WTC11 (cell line): ENCODE results near the gene SHC2. TPM values are rescaled to one million over a fixed set of nuclear protein-coding genes. Genes with fewer than 3 reads are reported as not detected.

Experiments
- ATAC-seq: fragments of 200-7000 bp; cut with Tn5 transposase; 2 replicates; pipeline ENCODE4 v1.10.0; 2021; ENCODE audit warnings: mild to moderate bottlenecking, moderate library complexity
- CTCF ChIA-PET: fragments of 300-600 bp; sonication (Branson Sonifier 250); formaldehyde crosslinking; loops from one replicate; lab custom pipeline; 2021; ENCODE audit warnings: antibody characterized with exemption; lab: Charles Lee
- POLR2A ChIA-PET: fragments of 350-600 bp; sonication (Branson Sonifier 250); formaldehyde crosslinking; loops from one replicate; lab custom pipeline; 2021; ENCODE audit warnings: antibody characterized with exemption; lab: Charles Lee
- DNase-seq: peaks from one replicate; pipeline ENCODE4 v3.0.0; 2021; ENCODE audit warnings: low spot score
- H3K27ac Mint-ChIP-seq: 2 replicates; pipeline ENCODE4 v1.8.0; 2021; ENCODE audit warnings: mixed read lengths
- H3K27me3 Mint-ChIP-seq: 2 replicates; pipeline ENCODE4 v1.8.0; 2021; ENCODE audit warnings: low read depth, mild to moderate bottlenecking, moderate library complexity, mixed read lengths
- H3K36me3 Mint-ChIP-seq: 2 replicates; pipeline ENCODE4 v1.8.0; 2021; ENCODE audit warnings: mixed read lengths
- H3K4me1 Mint-ChIP-seq: 2 replicates; pipeline ENCODE4 v1.8.0; 2022; ENCODE audit warnings: mixed read lengths
- H3K4me3 Mint-ChIP-seq: 2 replicates; pipeline ENCODE4 v1.8.0; 2021; ENCODE audit warnings: mild to moderate bottlenecking, moderate library complexity, mixed read lengths
- H3K9me3 Mint-ChIP-seq: 2 replicates; pipeline ENCODE4 v1.8.0; 2021; ENCODE audit warnings: mixed read lengths
- GRHL2 ChIP-seq: fragments of 250-450 bp; sonication (Bioruptor Pico); IDR thresholded peaks from 2 replicates; pipeline ENCODE4 v1.8.0; 2022; ENCODE audit warnings: mild to moderate bottlenecking, moderate library complexity; ENCODE audit not compliant: insufficient replicate concordance, severe bottlenecking
- JUN ChIP-seq: sonication (generic); formaldehyde crosslinking; IDR thresholded peaks from 2 replicates; pipeline ENCODE4 v1.8.0; 2023; ENCODE audit warnings: mild to moderate bottlenecking, missing genetic modification reagents
- NR2C2 ChIP-seq: sonication (generic); formaldehyde crosslinking; IDR thresholded peaks from 2 replicates; pipeline ENCODE4 v1.8.0; 2022; ENCODE audit warnings: mild to moderate bottlenecking, missing genetic modification reagents
- RORB ChIP-seq: fragments of 250-450 bp; sonication (Bioruptor Pico); IDR thresholded peaks from 2 replicates; pipeline ENCODE4 v1.9.0; 2021; ENCODE audit warnings: mild to moderate bottlenecking
- SMAD3 ChIP-seq: sonication (generic); formaldehyde crosslinking; IDR thresholded peaks from 2 replicates; pipeline ENCODE4 v1.8.0; 2022; ENCODE audit warnings: missing genetic modification reagents, mild to moderate bottlenecking, borderline replicate concordance
- TEAD1 ChIP-seq: sonication (generic); formaldehyde crosslinking; IDR thresholded peaks from 2 replicates; pipeline ENCODE4 v1.8.0; 2022; ENCODE audit warnings: mild to moderate bottlenecking, missing genetic modification reagents
- TEAD4 ChIP-seq: sonication (generic); formaldehyde crosslinking; IDR thresholded peaks from 2 replicates; pipeline ENCODE4 v1.8.0; 2022; ENCODE audit warnings: mild to moderate bottlenecking, missing genetic modification reagents
- TP53 ChIP-seq: sonication (generic); formaldehyde crosslinking; IDR thresholded peaks from 2 replicates; pipeline ENCODE4 v1.8.1; 2023; ENCODE audit warnings: mild to moderate bottlenecking, missing genetic modification reagents
- ZBTB21 ChIP-seq: sonication (generic); formaldehyde crosslinking; IDR thresholded peaks from 2 replicates; pipeline ENCODE4 v1.8.1; 2023; ENCODE audit warnings: mild to moderate bottlenecking, missing genetic modification reagents, borderline replicate concordance
- ZNF232 ChIP-seq: sonication (generic); formaldehyde crosslinking; IDR thresholded peaks from 2 replicates; pipeline ENCODE4 v1.8.0; 2022; ENCODE audit warnings: mild to moderate bottlenecking, missing genetic modification reagents
- ZNF423 ChIP-seq: fragments of 250-450 bp; sonication (Bioruptor Pico); IDR thresholded peaks from 2 replicates; pipeline ENCODE4 v2.1.2; 2022; ENCODE audit warnings: mild to moderate bottlenecking, moderate library complexity
- ZNF671 ChIP-seq: fragments of 250-450 bp; sonication (Bioruptor Pico); IDR thresholded peaks from 2 replicates; pipeline ENCODE4 v1.8.0; 2021; ENCODE audit warnings: mild to moderate bottlenecking
- total RNA-seq: library from RNA; stranded (reverse); gene quantifications from 3 replicates; pipeline ENCODE4 v1.2.3, GENCODE V29; 2021
- TF ChIP-seq, protein P1 (sequence below): sonication (generic); formaldehyde crosslinking; IDR thresholded peaks from 2 replicates; pipeline ENCODE4 v1.8.0; 2022; ENCODE audit warnings: mild to moderate bottlenecking, missing genetic modification reagents
- TF ChIP-seq, protein P2 (sequence below): sonication (generic); formaldehyde crosslinking; IDR thresholded peaks from 2 replicates; pipeline ENCODE4 v1.8.1; 2023; ENCODE audit warnings: mild to moderate bottlenecking, missing genetic modification reagents, borderline replicate concordance
- TF ChIP-seq, protein P3 (sequence below): sonication (generic); formaldehyde crosslinking; IDR thresholded peaks from 2 replicates; pipeline ENCODE4 v1.8.1; 2022; ENCODE audit warnings: low read depth, mild to moderate bottlenecking, moderate library complexity, missing genetic modification reagents, borderline replicate concordance
- TF ChIP-seq, protein P4 (sequence below): fragments of 250-450 bp; sonication (Bioruptor Pico); IDR thresholded peaks from 2 replicates; pipeline ENCODE4 v1.8.0; 2021; ENCODE audit warnings: mild to moderate bottlenecking
- TF ChIP-seq, protein P5 (sequence below): sonication (generic); formaldehyde crosslinking; IDR thresholded peaks from 2 replicates; pipeline ENCODE4 v1.8.1; 2023; ENCODE audit warnings: mild to moderate bottlenecking, moderate library complexity, missing genetic modification reagents
- TF ChIP-seq, protein P6 (sequence below): fragments of 250-450 bp; sonication (Bioruptor Pico); IDR thresholded peaks from 2 replicates; pipeline ENCODE4 v1.9.0; 2021; ENCODE audit warnings: moderate library complexity, mild to moderate bottlenecking, inconsistent platforms, borderline replicate concordance
- TF ChIP-seq, protein P7 (sequence below): fragments of 250-450 bp; sonication (Bioruptor Pico); IDR thresholded peaks from 2 replicates; pipeline ENCODE4 v2.1.2; 2022; ENCODE audit warnings: mild to moderate bottlenecking, moderate library complexity
- TF ChIP-seq, protein P8 (sequence below): sonication (generic); formaldehyde crosslinking; IDR thresholded peaks from 2 replicates; pipeline ENCODE4 v1.8.1; 2022; ENCODE audit warnings: missing genetic modification reagents, borderline replicate concordance
- TF ChIP-seq, protein P9 (sequence below): fragments of 200-600 bp; IDR thresholded peaks from 2 replicates; pipeline ENCODE4 v1.8.0; 2022; ENCODE audit warnings: antibody characterized with exemption

The SHC2 gene
- total RNA-seq, 1 experiment from 2014 or later: 8.4 TPM

DNA sequence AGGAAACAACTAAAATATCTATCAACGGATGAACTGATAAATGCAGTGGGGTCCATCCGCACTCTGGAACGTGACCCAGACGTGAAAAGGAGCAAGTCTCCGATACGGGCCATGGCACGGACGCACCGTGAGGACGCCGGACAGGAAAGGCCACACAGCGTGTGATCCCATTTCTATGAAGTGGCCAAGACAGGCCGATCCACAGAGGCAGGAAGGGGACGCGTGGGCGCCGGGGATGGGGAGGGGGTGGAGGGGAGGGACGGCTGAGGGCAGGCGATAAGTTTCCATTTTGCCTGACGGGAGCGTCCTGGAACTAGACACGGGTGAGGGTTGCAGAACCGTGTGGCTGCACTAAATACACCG is 13.8 kb downstream of the SHC2 start (continued):
- TF ChIP-seq, protein P1, sequence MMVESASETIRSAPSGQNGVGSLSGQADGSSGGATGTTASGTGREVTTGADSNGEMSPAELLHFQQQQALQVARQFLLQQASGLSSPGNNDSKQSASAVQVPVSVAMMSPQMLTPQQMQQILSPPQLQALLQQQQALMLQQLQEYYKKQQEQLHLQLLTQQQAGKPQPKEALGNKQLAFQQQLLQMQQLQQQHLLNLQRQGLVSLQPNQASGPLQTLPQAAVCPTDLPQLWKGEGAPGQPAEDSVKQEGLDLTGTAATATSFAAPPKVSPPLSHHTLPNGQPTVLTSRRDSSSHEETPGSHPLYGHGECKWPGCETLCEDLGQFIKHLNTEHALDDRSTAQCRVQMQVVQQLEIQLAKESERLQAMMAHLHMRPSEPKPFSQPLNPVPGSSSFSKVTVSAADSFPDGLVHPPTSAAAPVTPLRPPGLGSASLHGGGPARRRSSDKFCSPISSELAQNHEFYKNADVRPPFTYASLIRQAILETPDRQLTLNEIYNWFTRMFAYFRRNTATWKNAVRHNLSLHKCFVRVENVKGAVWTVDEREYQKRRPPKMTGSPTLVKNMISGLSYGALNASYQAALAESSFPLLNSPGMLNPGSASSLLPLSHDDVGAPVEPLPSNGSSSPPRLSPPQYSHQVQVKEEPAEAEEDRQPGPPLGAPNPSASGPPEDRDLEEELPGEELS (CRISPR knock-in tag): no peak
- TF ChIP-seq ZNF232 (CRISPR knock-in tag): no peak
- TF ChIP-seq, protein P2, sequence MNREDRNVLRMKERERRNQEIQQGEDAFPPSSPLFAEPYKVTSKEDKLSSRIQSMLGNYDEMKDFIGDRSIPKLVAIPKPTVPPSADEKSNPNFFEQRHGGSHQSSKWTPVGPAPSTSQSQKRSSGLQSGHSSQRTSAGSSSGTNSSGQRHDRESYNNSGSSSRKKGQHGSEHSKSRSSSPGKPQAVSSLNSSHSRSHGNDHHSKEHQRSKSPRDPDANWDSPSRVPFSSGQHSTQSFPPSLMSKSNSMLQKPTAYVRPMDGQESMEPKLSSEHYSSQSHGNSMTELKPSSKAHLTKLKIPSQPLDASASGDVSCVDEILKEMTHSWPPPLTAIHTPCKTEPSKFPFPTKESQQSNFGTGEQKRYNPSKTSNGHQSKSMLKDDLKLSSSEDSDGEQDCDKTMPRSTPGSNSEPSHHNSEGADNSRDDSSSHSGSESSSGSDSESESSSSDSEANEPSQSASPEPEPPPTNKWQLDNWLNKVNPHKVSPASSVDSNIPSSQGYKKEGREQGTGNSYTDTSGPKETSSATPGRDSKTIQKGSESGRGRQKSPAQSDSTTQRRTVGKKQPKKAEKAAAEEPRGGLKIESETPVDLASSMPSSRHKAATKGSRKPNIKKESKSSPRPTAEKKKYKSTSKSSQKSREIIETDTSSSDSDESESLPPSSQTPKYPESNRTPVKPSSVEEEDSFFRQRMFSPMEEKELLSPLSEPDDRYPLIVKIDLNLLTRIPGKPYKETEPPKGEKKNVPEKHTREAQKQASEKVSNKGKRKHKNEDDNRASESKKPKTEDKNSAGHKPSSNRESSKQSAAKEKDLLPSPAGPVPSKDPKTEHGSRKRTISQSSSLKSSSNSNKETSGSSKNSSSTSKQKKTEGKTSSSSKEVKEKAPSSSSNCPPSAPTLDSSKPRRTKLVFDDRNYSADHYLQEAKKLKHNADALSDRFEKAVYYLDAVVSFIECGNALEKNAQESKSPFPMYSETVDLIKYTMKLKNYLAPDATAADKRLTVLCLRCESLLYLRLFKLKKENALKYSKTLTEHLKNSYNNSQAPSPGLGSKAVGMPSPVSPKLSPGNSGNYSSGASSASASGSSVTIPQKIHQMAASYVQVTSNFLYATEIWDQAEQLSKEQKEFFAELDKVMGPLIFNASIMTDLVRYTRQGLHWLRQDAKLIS: no peak
- no peak for TF ChIP-seq TP53 (CRISPR knock-in tag)
- TF ChIP-seq, protein P3, sequence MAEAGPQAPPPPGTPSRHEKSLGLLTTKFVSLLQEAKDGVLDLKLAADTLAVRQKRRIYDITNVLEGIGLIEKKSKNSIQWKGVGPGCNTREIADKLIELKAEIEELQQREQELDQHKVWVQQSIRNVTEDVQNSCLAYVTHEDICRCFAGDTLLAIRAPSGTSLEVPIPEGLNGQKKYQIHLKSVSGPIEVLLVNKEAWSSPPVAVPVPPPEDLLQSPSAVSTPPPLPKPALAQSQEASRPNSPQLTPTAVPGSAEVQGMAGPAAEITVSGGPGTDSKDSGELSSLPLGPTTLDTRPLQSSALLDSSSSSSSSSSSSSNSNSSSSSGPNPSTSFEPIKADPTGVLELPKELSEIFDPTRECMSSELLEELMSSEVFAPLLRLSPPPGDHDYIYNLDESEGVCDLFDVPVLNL (CRISPR knock-in tag): no peak
- TF ChIP-seq SMAD3 (CRISPR knock-in tag): no peak
- no peak for TF ChIP-seq GRHL2
- TF ChIP-seq, all 79 proteins: peak for 0

DNA sequence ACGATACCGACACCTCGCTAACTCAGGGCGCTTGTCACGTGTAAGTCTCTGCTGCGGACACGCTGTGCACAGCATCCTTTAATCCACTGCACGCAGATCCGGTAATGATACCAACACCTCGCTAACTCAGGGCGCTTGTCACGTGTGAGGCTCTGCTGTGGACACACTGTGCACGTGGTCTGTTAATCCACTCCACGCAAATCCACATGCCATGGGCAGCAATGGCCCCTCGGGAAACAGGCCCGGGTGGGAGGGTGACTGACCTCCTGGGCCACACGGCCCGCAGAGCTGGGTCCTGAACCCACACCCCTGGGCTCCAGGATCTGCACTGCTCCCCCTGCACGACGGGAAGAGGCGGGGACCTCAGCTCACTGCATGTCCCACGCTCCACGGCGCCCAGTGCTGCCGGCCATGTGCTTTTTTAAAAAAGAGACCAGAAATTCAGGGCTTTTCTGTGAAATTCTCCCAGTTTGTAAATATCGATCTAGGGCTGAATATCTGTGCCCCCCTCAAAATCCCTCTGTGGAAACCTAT is 16.1 kb downstream of the SHC2 start:
- H3K9me3 Mint-ChIP-seq: peaks cover 5% of the 10 kb centered on the region
- H3K4me3 Mint-ChIP-seq: no peak overlapping the region
- DNase-seq (no peak), ATAC-seq (no peak)
- H3K27me3 Mint-ChIP-seq: no peaks in the 10 kb centered on the region
- CTCF ChIA-PET: no interaction called here
- POLR2A ChIA-PET: no interaction called here
- no peaks in the 10 kb centered on the region; the same call in 1 of the 2 replicates for H3K4me1 Mint-ChIP-seq
- no peak overlapping the region for H3K27ac Mint-ChIP-seq
- H3K36me3 Mint-ChIP-seq: 0 out of 2 replicates have a peak, but pooled peaks cover 7% of the 10 kb centered on the region
- TF ChIP-seq RORB: no peak
- TF ChIP-seq, protein P4, sequence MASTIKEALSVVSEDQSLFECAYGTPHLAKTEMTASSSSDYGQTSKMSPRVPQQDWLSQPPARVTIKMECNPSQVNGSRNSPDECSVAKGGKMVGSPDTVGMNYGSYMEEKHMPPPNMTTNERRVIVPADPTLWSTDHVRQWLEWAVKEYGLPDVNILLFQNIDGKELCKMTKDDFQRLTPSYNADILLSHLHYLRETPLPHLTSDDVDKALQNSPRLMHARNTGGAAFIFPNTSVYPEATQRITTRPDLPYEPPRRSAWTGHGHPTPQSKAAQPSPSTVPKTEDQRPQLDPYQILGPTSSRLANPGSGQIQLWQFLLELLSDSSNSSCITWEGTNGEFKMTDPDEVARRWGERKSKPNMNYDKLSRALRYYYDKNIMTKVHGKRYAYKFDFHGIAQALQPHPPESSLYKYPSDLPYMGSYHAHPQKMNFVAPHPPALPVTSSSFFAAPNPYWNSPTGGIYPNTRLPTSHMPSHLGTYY (CRISPR knock-in tag): no peak
- no peak for TF ChIP-seq ZBTB21 (CRISPR knock-in tag)
- no peak for TF ChIP-seq ZNF671
- TF ChIP-seq TEAD4 (CRISPR knock-in tag): no peak
- no peak for TF ChIP-seq TEAD1 (CRISPR knock-in tag)
- TF ChIP-seq, protein P5, sequence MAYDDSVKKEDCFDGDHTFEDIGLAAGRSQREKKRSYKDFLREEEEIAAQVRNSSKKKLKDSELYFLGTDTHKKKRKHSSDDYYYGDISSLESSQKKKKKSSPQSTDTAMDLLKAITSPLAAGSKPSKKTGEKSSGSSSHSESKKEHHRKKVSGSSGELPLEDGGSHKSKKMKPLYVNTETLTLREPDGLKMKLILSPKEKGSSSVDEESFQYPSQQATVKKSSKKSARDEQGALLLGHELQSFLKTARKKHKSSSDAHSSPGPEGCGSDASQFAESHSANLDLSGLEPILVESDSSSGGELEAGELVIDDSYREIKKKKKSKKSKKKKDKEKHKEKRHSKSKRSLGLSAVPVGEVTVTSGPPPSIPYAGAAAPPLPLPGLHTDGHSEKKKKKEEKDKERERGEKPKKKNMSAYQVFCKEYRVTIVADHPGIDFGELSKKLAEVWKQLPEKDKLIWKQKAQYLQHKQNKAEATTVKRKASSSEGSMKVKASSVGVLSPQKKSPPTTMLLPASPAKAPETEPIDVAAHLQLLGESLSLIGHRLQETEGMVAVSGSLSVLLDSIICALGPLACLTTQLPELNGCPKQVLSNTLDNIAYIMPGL (CRISPR knock-in tag): no peak
- TF ChIP-seq JUN (CRISPR knock-in tag): no peak
- TF ChIP-seq, protein P6, sequence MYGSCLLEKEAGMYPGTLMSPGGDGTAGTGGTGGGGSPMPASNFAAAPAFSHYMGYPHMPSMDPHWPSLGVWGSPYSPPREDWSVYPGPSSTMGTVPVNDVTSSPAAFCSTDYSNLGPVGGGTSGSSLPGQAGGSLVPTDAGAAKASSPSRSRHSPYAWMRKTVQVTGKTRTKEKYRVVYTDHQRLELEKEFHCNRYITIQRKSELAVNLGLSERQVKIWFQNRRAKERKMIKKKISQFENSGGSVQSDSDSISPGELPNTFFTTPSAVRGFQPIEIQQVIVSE (CRISPR knock-in tag): no peak
- TF ChIP-seq NR2C2 (CRISPR knock-in tag): no peak
- TF ChIP-seq, protein P7, sequence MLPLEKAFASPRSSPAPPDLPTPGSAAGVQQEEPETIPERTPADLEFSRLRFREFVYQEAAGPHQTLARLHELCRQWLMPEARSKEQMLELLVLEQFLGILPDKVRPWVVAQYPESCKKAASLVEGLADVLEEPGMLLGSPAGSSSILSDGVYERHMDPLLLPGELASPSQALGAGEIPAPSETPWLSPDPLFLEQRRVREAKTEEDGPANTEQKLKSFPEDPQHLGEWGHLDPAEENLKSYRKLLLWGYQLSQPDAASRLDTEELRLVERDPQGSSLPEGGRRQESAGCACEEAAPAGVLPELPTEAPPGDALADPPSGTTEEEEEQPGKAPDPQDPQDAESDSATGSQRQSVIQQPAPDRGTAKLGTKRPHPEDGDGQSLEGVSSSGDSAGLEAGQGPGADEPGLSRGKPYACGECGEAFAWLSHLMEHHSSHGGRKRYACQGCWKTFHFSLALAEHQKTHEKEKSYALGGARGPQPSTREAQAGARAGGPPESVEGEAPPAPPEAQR (CRISPR knock-in tag): no peak
- TF ChIP-seq ZNF423 (CRISPR knock-in tag): no peak
- TF ChIP-seq, protein P8, sequence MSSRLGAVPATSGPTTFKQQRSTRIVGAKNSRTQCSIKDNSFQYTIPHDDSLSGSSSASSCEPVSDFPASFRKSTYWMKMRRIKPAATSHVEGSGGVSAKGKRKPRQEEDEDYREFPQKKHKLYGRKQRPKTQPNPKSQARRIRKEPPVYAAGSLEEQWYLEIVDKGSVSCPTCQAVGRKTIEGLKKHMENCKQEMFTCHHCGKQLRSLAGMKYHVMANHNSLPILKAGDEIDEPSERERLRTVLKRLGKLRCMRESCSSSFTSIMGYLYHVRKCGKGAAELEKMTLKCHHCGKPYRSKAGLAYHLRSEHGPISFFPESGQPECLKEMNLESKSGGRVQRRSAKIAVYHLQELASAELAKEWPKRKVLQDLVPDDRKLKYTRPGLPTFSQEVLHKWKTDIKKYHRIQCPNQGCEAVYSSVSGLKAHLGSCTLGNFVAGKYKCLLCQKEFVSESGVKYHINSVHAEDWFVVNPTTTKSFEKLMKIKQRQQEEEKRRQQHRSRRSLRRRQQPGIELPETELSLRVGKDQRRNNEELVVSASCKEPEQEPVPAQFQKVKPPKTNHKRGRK (CRISPR knock-in tag): no peak
- no peak for TF ChIP-seq TP53 (CRISPR knock-in tag)
- TF ChIP-seq, protein P9, sequence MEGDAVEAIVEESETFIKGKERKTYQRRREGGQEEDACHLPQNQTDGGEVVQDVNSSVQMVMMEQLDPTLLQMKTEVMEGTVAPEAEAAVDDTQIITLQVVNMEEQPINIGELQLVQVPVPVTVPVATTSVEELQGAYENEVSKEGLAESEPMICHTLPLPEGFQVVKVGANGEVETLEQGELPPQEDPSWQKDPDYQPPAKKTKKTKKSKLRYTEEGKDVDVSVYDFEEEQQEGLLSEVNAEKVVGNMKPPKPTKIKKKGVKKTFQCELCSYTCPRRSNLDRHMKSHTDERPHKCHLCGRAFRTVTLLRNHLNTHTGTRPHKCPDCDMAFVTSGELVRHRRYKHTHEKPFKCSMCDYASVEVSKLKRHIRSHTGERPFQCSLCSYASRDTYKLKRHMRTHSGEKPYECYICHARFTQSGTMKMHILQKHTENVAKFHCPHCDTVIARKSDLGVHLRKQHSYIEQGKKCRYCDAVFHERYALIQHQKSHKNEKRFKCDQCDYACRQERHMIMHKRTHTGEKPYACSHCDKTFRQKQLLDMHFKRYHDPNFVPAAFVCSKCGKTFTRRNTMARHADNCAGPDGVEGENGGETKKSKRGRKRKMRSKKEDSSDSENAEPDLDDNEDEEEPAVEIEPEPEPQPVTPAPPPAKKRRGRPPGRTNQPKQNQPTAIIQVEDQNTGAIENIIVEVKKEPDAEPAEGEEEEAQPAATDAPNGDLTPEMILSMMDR: no peak
